Embryonic facial prominence (tissue), 1 donor: Measurements from ENCODE around the gene SCN1B.
"Not testable (repeated sequence)": the region's sequence is repeated elsewhere in the genome, so short reads cannot be mapped to it uniquely, and the experiment has no call there.

ENCODE experiments used
- DNase-seq: peaks from one replicate; pipeline ENCODE4 v3.0.0-alpha.2; 2016; ENCODE audit errors: extremely low spot score

SCN1B gene

GRCh38 chr19:35000647-35001501, 29.4 kb upstream of the SCN1B start:
- DNase-seq: no peak

GRCh38 chr19:35002037-35002535, 28.2 kb upstream of the SCN1B start:
- no peak for DNase-seq

DNA sequence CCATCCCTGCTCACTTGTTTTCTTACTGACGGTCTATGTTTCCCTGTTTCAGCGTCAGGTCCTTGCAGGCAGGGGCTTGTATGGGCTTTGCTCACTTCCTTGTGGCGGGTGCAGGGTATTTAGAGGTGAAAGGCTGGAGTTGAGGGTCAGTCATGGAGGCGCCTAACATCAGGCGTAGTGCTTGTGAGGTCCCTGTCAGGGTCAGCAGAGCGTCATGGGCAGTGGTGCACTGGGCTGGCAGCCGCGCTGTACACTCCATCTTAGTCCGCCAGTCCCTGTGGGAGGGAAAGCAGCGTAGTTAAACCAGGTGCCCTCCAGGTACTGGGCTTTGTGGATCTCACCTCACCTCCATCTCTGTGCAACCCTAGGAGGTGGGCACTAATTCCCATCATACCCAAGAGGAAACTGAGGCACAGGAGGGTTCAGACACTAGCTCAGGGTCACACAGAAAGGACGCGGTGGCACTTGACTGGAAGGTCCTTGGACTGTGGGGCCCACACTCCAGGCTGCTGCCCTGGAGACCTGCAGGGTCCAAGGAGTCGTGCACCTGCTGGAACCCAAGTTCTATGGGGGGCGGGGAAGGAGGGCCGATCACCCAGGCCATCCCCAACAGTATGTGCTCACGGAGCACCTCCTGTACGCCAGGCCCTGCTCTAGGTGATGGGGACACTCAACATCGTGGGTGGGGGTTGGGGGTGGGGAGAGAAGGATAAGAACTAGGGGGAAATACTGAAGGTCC, 25.6 kb upstream of the SCN1B start:
- DNase-seq: no peak

GRCh38 chr19:35005256-35005977, 24.9 kb upstream of the SCN1B start:
- DNase-seq: no peak

- DNase-seq: not testable (repeated sequence)
Observed at GRCh38 chr19:35006007-35006341, 24.3 kb upstream of the SCN1B start.

- no peak for DNase-seq
Observed at GRCh38 chr19:35006342-35006998, 23.8 kb upstream of the SCN1B start.

- no peak for DNase-seq
Observed at GRCh38 chr19:35006999-35007365, 23.3 kb upstream of the SCN1B start.

DNA sequence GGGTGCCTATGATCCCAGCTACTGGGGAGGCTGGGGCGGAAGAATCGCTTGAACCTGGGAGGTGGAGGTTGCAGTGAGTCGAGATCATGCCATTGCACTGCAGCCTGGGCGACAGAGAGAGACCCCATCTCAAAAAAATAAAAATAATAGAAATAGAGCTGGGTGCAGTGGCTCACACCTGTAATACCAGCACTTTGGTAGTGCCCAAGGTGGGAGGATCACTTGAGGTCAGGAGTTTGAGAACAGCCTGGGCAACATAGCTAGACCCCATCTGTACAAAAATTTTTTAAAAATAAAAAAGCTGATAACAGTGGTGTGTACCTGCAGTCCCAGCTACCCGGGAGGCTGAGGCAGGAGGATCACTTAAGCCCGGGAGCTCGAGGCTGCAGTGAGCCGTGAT, 22.8 kb upstream of the SCN1B start:
- not testable (repeated sequence) for DNase-seq

DNA sequence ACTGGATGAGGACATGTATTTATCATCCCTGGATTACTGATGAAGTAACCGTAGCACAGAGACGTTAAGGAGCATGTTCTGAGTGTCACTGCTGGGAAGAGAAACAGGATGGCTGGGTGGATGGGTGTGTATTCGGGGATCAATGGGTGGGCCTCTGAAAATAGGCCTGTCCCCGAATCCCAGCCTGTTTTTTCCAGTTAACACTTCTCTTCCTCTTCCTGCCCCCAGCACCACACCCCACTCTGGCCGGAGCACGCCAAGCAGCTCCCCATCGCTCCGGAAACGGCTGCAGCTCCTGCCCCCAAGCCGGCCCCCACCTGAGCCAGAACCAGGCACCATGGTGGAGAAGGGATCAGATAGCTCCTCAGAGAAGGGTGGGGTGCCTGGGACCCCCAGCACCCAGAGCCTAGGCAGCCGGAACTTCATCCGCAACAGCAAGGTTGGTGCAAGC, 21.4 kb upstream of the SCN1B start:
- DNase-seq: no peak

DNA sequence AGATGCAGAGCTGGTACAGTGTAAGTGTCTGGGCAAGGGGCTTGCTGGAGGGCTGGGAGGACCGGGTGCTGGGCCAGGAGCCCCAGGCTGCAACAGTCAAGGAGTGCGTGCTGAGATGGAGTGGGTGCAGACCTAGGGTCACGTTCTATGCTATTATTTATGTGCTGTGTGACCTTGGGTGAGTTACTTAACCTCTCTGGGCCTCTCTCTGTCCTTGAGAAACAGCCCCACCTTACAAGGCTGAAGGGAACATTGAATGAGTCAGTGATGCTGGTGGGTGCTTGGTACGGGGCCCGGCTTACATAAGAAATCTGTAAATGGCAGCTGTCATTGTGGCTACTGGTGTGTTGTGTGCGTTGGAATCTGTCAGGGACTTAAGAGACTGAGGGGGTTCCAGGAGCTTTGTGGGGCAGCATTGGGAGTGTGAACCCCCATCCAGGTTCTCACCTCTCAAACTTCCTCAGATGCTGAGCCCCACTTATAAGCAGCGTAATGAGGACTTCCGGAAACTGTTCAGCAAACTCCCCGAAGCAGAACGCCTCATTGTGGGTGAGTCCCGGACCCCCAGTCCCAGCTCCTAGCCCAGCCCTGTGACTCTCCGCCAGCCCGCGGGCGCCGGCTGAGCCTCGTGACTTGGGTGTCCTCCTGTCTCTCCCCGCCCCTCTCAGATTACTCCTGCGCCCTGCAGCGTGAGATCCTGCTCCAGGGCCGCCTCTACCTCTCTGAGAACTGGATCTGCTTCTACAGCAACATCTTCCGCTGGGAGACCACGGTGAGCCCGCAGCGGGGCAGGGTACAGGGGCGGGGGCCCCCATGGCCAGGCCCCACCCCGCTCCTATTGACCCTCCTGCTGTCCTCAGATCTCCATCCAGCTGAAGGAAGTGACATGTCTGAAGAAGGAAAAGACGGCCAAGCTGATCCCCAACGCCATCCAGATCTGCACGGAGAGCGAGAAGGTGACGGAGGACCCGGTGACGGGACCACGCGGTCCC, 20.6 kb upstream of the SCN1B start:
- DNase-seq: no peak

GRCh38 chr19:35011091-35011689, 19.1 kb upstream of the SCN1B start:
- no peak for DNase-seq

GRCh38 chr19:35011737-35012682, 18.3 kb upstream of the SCN1B start:
- DNase-seq: no peak

DNA sequence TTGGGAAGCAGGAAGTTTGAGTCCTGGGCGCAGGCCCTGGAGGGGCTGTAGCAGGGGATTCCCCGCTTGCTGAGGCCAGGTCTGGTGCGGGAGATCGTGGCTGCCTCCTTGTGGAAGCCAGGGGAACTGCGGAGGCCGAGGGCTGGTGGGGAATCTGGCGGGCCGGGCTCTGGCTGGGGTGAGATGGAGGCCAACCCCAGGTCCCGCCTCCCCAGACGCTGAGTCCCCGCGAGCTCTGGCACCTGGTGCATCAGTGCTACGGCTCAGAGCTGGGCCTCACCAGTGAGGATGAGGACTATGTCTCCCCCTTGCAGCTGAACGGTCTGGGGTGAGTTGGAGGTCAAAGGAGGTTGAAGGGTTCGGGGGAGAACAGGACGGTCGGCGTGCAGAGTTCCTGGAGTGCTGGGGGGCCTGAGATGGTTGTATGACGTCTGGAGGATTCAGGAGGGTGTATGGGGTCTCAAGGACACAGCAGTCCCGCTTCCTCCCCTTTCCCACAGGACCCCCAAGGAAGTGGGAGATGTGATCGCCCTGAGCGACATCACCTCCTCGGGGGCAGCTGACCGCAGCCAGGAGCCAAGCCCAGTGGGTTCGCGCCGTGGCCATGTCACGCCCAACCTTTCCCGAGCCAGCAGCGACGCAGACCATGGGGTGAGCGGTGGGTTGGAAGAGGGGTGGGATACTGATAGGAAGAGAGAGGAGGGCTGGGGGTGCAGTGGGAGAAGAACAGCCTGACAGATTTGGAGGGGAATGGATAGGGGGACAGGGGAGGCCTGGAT, 17.0 kb upstream of the SCN1B start:
- no peak for DNase-seq

DNA sequence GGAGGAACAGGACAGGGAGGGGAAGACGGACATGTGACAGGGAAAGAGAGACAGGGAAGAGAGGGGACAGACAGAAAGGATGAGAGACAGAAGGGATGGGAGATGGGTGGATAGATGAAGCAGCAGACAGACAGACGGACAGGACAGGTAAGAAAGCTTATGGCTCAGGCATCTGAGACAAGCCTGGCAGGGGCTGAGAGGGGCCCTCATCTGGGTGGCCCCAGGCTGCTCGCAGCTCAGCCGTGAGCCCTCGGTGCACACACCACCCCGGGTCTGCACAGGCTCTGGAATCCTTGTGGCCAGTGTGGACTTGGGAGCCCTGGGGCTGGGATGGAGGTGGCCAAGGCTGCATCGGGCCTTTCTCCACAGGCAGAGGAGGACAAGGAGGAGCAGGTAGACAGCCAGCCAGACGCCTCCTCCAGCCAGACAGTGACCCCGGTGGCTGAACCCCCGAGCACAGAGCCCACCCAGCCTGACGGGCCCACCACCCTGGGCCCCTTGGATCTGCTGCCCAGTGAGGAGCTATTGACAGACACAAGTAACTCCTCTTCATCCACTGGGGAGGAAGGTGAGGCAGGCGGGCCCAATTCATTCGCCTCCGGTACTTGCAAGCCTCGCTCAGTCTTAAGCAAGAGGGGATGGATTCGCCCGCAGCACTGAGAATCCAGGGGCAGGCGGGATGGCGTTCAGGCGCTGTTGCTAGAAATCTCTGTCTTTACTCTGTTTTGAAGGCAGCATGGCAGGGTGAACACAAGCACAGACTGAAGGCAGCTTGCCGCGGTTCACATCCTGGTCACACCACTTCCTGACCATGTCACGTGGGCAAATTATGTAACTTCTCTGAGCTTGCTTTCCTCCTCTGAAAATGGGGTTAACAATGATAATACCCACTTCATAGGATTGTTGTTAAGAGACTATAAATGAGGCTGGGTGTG, 16.2 kb upstream of the SCN1B start:
- no peak for DNase-seq

DNA sequence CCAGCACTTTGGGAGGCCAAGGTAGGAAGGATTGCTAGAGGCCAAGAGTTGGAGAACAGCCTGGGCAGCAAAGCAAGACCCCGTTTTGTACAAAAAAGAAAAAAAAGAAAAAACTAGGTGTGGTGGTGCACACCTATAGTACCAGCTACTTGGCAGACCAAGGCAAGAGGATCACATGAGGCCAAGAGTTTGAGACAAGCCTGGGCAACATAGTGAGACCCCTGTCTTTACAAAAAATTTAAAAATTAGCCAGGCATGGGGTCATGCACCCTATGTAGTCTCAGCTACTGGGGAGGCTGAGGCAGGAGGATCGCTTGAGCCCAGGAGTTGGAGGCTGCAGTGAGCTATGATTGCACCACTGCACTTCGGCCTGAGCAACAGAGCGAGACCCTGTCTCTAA, 15.5 kb upstream of the SCN1B start:
- DNase-seq: not testable (repeated sequence)

DNA sequence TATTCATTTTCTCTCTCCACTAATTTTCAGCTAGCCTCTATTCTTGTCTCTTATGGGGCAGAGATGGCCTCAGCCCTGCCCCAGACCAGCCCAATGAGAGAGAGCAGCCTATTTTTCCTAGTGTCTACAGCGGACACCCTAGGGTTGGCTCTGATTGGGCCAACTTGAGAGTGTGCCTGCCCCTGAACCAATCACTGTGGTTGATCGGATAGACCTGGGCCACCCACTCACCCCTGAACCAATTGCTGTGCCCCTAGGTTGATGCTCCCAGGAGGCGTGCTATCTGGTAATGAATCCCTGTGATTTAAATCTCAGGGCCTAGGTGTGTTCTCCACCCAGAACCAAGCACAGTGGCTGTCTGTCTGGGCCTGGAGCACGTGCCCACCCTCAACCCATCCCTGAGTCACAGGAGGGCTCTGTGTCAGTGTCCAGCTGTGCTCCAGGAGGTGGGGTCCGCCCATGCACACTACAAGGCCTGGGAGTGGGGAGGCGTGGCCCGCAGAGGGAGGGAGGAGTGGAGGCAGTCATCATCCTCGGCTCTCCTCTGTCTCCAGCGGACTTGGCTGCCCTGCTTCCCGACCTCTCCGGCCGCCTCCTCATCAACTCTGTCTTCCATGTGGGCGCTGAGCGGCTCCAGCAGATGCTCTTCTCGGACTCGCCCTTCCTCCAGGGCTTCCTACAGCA, 14.9 kb upstream of the SCN1B start:
- DNase-seq: no peak

DNA sequence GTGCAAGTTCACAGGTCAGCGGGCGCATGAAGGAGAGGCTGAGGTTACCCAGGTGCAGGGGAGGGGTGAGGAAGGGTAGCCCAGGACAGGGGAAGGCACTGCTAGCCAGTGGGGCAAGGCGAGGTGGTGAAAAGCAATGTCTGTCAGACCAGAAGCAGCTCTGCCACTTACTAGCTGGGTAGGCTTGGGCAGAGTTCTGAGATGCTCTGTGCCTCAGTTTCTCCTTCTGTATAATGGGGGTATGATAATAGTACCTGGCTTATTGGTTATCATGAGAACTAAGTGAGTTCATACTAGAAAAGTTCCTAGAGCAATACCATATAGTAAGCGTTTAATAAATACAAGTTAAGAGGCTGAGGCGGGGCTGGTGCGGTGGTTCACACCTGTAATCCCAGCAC, 14.3 kb upstream of the SCN1B start:
- no peak for DNase-seq
